H1 (cell line): ENCODE results near the gene TRDMT1. TPM values are rescaled to one million over a fixed set of nuclear protein-coding genes. Genes with fewer than 3 reads are reported as not detected.

Source experiments
- CTCF ChIA-PET: fragments of 300-600 bp; sonication (Branson Sonifier 250); formaldehyde crosslinking; loops from one replicate; lab custom pipeline; 2021; ENCODE audit not compliant: partially characterized antibody; lab: Charles Lee
- POLR2A ChIA-PET: fragments of 300-600 bp; sonication (Branson Sonifier 250); formaldehyde crosslinking; loops from one replicate; lab custom pipeline; 2021; ENCODE audit warnings: inconsistent platforms; ENCODE audit not compliant: partially characterized antibody; lab: Charles Lee
- DNase-seq, 2 experiments: peaks; one replicate each; pipeline versions ENCODE4 v3.0.0 to v3.0.0-alpha.2; 2010 to 2022; ENCODE audit warnings: low spot score in 2 of 2, low read depth in 1 of 2, mixed read lengths in 1 of 2
- FAIRE-seq: peaks from 2 replicates; lab custom pipeline; 2011; peaks lifted over from hg19 to GRCh38; lab: Jason Lieb, UNC
- H2AFZ ChIP-seq: 2 replicates; pipeline ENCODE4 v1.8.1; 2012; ENCODE audit warnings: low read length, inconsistent platforms
- H2AK5ac ChIP-seq: 2 replicates; pipeline ENCODE4 v1.6.1; 2013; ENCODE audit warnings: low read depth, low read length
- H2BK120ac ChIP-seq: replicated peaks from 2 replicates; pipeline ENCODE3; 2013; ENCODE audit warnings: low read depth, low read length, inconsistent platforms
- H2BK12ac ChIP-seq: 2 replicates; pipeline ENCODE4 v1.6.1; 2013; ENCODE audit warnings: low read depth, low read length
- H2BK15ac ChIP-seq: 2 replicates; pipeline ENCODE4 v1.6.1; 2013; ENCODE audit warnings: low read length
- H2BK20ac ChIP-seq: 2 replicates; pipeline ENCODE4 v1.6.1; 2013; ENCODE audit warnings: low read length
- H2BK5ac ChIP-seq: 2 replicates; pipeline ENCODE4 v1.6.1; 2013; ENCODE audit warnings: low read depth, low read length
- H3K14ac ChIP-seq: 2 replicates; pipeline ENCODE4 v1.6.1; 2013; ENCODE audit warnings: inconsistent platforms; ENCODE audit not compliant: insufficient read length
- H3K18ac ChIP-seq: 2 replicates; pipeline ENCODE4 v1.6.1; 2013; ENCODE audit warnings: low read length; ENCODE audit errors: extremely low read depth
- H3K23ac ChIP-seq: 2 replicates; pipeline ENCODE4 v1.6.1; 2013; ENCODE audit warnings: inconsistent platforms; ENCODE audit not compliant: insufficient read length
- H3K23me2 ChIP-seq: 2 replicates; pipeline ENCODE4 v1.6.1; 2013; ENCODE audit warnings: low read depth, low read length
- H3K27ac ChIP-seq: 2 replicates; pipeline ENCODE4 v1.6.1; 2011; ENCODE audit warnings: low read depth, low read length, inconsistent platforms
- H3K27me3 ChIP-seq, 4 experiments: replicated peaks in 1 of 4; 1 replicate in 1 of 4; 2 replicates in 3 of 4; pipeline versions ENCODE4 v1.6.1 to v1.8.1; 2011 to 2013; ENCODE audit warnings: low read length in 3 of 4, mild to moderate bottlenecking in 3 of 4, inconsistent platforms in 2 of 4, mixed read lengths in 2 of 4, moderate library complexity in 1 of 4; ENCODE audit not compliant: control insufficient read depth in 3 of 4, insufficient read depth in 3 of 4; ENCODE audit errors: extremely low read depth in 1 of 4
- H3K36me3 ChIP-seq, 4 experiments: 2 replicates each; pipeline versions ENCODE4 v1.6.1 to v1.8.1; 2011 to 2013; ENCODE audit warnings: mild to moderate bottlenecking in 4 of 4, low read length in 3 of 4, moderate library complexity in 2 of 4, control low read depth in 1 of 4, inconsistent platforms in 1 of 4; ENCODE audit not compliant: insufficient read depth in 4 of 4, control insufficient read depth in 2 of 4
- H3K4ac ChIP-seq: replicated peaks from 2 replicates; pipeline ENCODE3; 2013; ENCODE audit warnings: low read length, low read depth, mixed read lengths, inconsistent platforms; ENCODE audit not compliant: insufficient read length
- H3K4me1 ChIP-seq, 4 experiments: replicated peaks in 1 of 4; 1 replicate in 1 of 4; 2 replicates in 3 of 4; pipeline versions ENCODE4 v1.6.1 to v1.8.1; 2011 to 2013; ENCODE audit warnings: low read length in 3 of 4, inconsistent platforms in 2 of 4, mixed read lengths in 1 of 4; ENCODE audit not compliant: insufficient read depth in 4 of 4, control insufficient read depth in 3 of 4
- H3K4me2 ChIP-seq, 2 experiments: 2 replicates each; pipeline versions ENCODE4 v1.6.1 to v1.8.1; 2011 to 2013; ENCODE audit warnings: low read depth in 2 of 2, low read length in 2 of 2, control low read depth in 1 of 2, inconsistent platforms in 1 of 2, mild to moderate bottlenecking in 1 of 2; ENCODE audit not compliant: insufficient read depth in 1 of 2
- H3K4me3 ChIP-seq, 4 experiments: fragments of 200-600, 300-600 bp in 1 of 4; sonication (generic), shearing (Covaris generic), sonication (Bioruptor Twin) in 1 of 4; 2 replicates each; pipeline versions ENCODE4 v1.5.1 to v1.8.1; 2011 to 2016; ENCODE audit warnings: low read length in 4 of 4, low read depth in 3 of 4, control low read depth in 2 of 4, inconsistent platforms in 2 of 4, mild to moderate bottlenecking in 2 of 4, mixed read lengths in 1 of 4, moderate library complexity in 1 of 4; ENCODE audit not compliant: insufficient read depth in 2 of 4; ENCODE audit errors: extremely low read depth in 1 of 4
- H3K56ac ChIP-seq: replicated peaks from 2 replicates; pipeline ENCODE3; 2013; ENCODE audit warnings: low read depth, mild to moderate bottlenecking, mixed read lengths, low read length, inconsistent platforms; ENCODE audit not compliant: insufficient read length
- H3K79me1 ChIP-seq: 2 replicates; pipeline ENCODE4 v1.6.1; 2013; ENCODE audit warnings: low read depth, low read length, control low read depth
- H3K79me2 ChIP-seq, 2 experiments: 2 replicates each; pipeline versions ENCODE4 v1.6.1 to v1.8.1; 2012 to 2013; ENCODE audit warnings: low read length in 2 of 2, mild to moderate bottlenecking in 2 of 2, inconsistent platforms in 1 of 2; ENCODE audit not compliant: insufficient read depth in 2 of 2, control insufficient read depth in 1 of 2
- H3K9ac ChIP-seq, 4 experiments: replicated peaks in 1 of 4; 1 replicate in 1 of 4; 2 replicates in 3 of 4; pipeline versions ENCODE4 v1.6.1 to v1.8.1; 2011 to 2013; ENCODE audit warnings: low read depth in 3 of 4, low read length in 3 of 4, control low read depth in 2 of 4, mild to moderate bottlenecking in 2 of 4, moderate library complexity in 2 of 4, inconsistent platforms in 1 of 4; ENCODE audit errors: extremely low read depth in 1 of 4
- H3K9me3 ChIP-seq, 2 experiments: 2 replicates each; pipeline versions ENCODE4 v1.6.1 to v1.8.1; 2012 to 2013; ENCODE audit warnings: mild to moderate bottlenecking in 2 of 2, moderate library complexity in 2 of 2, control low read depth in 1 of 2, inconsistent platforms in 1 of 2, low read depth in 1 of 2, low read length in 1 of 2, mixed read lengths in 1 of 2; ENCODE audit not compliant: insufficient read depth in 2 of 2
- H4K20me1 ChIP-seq, 2 experiments: replicated peaks in 1 of 2; 2 replicates each; pipeline versions ENCODE3 to v1.8.1; 2011 to 2013; ENCODE audit warnings: inconsistent platforms in 2 of 2, low read length in 2 of 2, mild to moderate bottlenecking in 1 of 2; ENCODE audit not compliant: insufficient read depth in 2 of 2, control insufficient read depth in 1 of 2
- H4K5ac ChIP-seq: 2 replicates; pipeline ENCODE4 v1.6.1; 2013; ENCODE audit warnings: low read length, low read depth, mixed read lengths, inconsistent platforms; ENCODE audit not compliant: insufficient read length
- H4K8ac ChIP-seq: 2 replicates; pipeline ENCODE4 v1.8.0; 2013; ENCODE audit warnings: mild to moderate bottlenecking, moderate library complexity, low read length, inconsistent platforms; ENCODE audit not compliant: insufficient read depth; ENCODE audit errors: extremely low read depth
- H4K91ac ChIP-seq: replicated peaks from 2 replicates; pipeline ENCODE3; 2013; ENCODE audit warnings: low read length, mixed read lengths, inconsistent platforms; ENCODE audit not compliant: insufficient read length
- BACH1 ChIP-seq: IDR thresholded peaks from 2 replicates; pipeline ENCODE4 v1.6.1; 2012; ENCODE audit warnings: low read length, improper control_type of control experiment
- BCL11A ChIP-seq, 2 experiments: IDR thresholded peaks; one replicate each; pipeline ENCODE4 v1.6.1; 2011; ENCODE audit warnings: low read depth in 2 of 2, low read length in 2 of 2, mild to moderate bottlenecking in 2 of 2
- BRCA1 ChIP-seq: IDR thresholded peaks from 2 replicates; pipeline ENCODE4 v1.6.1; 2012; ENCODE audit warnings: low read depth, low read length, improper control_type of control experiment
- EGR1 ChIP-seq: IDR thresholded peaks from 2 replicates; pipeline ENCODE4 v1.6.1; 2011; ENCODE audit warnings: low read depth, low read length, borderline replicate concordance
- HDAC6 ChIP-seq: IDR thresholded peaks from one replicate; pipeline ENCODE4 v1.7.1; 2012; ENCODE audit warnings: low read depth, mild to moderate bottlenecking, inconsistent platforms, low read length, moderate library complexity
- JUND ChIP-seq: IDR thresholded peaks from 2 replicates; pipeline ENCODE4 v1.6.1; 2011; ENCODE audit warnings: mild to moderate bottlenecking, improper control_type of control experiment, low read length
- KDM1A ChIP-seq: fragments of 200-600, 300-600 bp; sonication (generic); IDR thresholded peaks from 2 replicates; pipeline ENCODE4 v1.7.1; 2016; ENCODE audit warnings: mild to moderate bottlenecking, low read length, borderline replicate concordance
- MAX ChIP-seq: IDR thresholded peaks from 2 replicates; pipeline ENCODE4 v1.6.1; 2012; ENCODE audit warnings: inconsistent platforms
- NRF1 ChIP-seq: IDR thresholded peaks from 2 replicates; pipeline ENCODE4 v1.6.1; 2011; ENCODE audit warnings: mild to moderate bottlenecking, low read depth, low read length, improper control_type of control experiment
- POLR2AphosphoS5 ChIP-seq: IDR thresholded peaks from 2 replicates; pipeline ENCODE4 v1.6.1; 2011; ENCODE audit warnings: low read depth, low read length
- RFX5 ChIP-seq: IDR thresholded peaks from 2 replicates; pipeline ENCODE4 v1.6.1; 2011; ENCODE audit warnings: low read depth, low read length, improper control_type of control experiment, borderline replicate concordance
- SP1 ChIP-seq: IDR thresholded peaks from 2 replicates; pipeline ENCODE4 v1.6.1; 2011; ENCODE audit warnings: low read depth, low read length
- SRF ChIP-seq: IDR thresholded peaks from 2 replicates; pipeline ENCODE4 v1.6.1; 2011; ENCODE audit warnings: mild to moderate bottlenecking, low read depth, low read length, moderate library complexity
- TAF7 ChIP-seq: optimal IDR thresholded peaks from 2 replicates; pipeline ENCODE3; 2011; ENCODE audit warnings: low read depth, mild to moderate bottlenecking, inconsistent platforms, low read length, moderate library complexity, borderline replicate concordance
- WGBS, 2 experiments: shearing (Covaris generic) in 1 of 2; methylation state at CpG; one replicate each; pipeline versions ENCODE4 v1.1.6 to v1.1.7; 2013 to 2015; ENCODE audit warnings: low lambda C conversion rate in 2 of 2, mixed read lengths in 2 of 2, inconsistent platforms in 1 of 2, low coverage in 1 of 2, missing lambda C conversion rate in 1 of 2; ENCODE audit not compliant: insufficient replicate concordance in 2 of 2, insufficient coverage in 1 of 2, insufficient read length in 1 of 2; ENCODE audit errors: extremely low coverage in 1 of 2, missing lambda C conversion rate in 1 of 2; 5-methylcytosine and 5-hydroxymethylcytosine counted together
- polyA plus RNA-seq, 7 experiments: library from polyadenylated mRNA; depleted of rRNA in 3 of 7; stranded (reverse) in 5 of 7; unstranded in 2 of 7; fragments of >200 nt in 5 of 7; fragments of 200-250 nt in 2 of 7; gene quantifications; 1 replicate in 5 of 7; 2 replicates in 1 of 7; 4 replicates in 1 of 7; pipeline versions ENCODE4 v1.2.1 to v1.2.3, GENCODE V29; 2011 to 2013; ENCODE audit warnings: missing spikeins in 2 of 7, mixed read lengths in 2 of 7
- total RNA-seq: library from RNA; stranded (reverse); fragmentation: NEBNext Ultra II Directional; extraction: Animal tissue kit (Norgen Biotek cat#: 25700); gene quantifications from 2 replicates; pipeline ENCODE4 v1.2.1, GENCODE V29; 2021

The TRDMT1 gene
- total and polyA plus RNA-seq, 2 of the 8 experiments (the other 6 are each of a cell fraction or from before 2014, with no cell fraction given) = 7.4 to 21.4 TPM

- H2BK20ac ChIP-seq = no peak overlapping the region
- no peaks in the 10 kb centered on the region for H3K79me1 ChIP-seq
- WGBS, 2 experiments = 83% methylated on average over 3 of the region's 3 CpGs; no CpG with 5 or more reads in 1 of the 2 experiments
- no peaks in the 10 kb centered on the region for H3K9me3 ChIP-seq
- H3K79me2 ChIP-seq = no peaks in the 10 kb centered on the region
- no peak overlapping the region for H3K27ac ChIP-seq
- ChIA-PET CTCF (interaction anchor here (0.5 to 1.2 kb wide), 4 partner anchors 36 to 190 kb away, joined by 3 to 6 read pairs (median 3); no protein-coding TSS in a partner anchor), POLR2A (interaction anchor here (1.7 kb wide), 1 partner anchor 8 kb away, joined by 7 read pairs; no protein-coding TSS in a partner anchor)
- no peak overlapping the region for H3K56ac ChIP-seq
- no peaks in the 10 kb centered on the region for H3K23me2 ChIP-seq
- DNase-seq = no peak
- no peak for FAIRE-seq
- H3K4ac ChIP-seq = no peak overlapping the region
- H3K9ac ChIP-seq = no peak overlapping the region
- peaks cover 0 to 3% (median 0%) of the 10 kb centered on the region in 4 experiments; a peak in 1 of 8 replicates for H3K36me3 ChIP-seq
- H2BK15ac ChIP-seq = no peak overlapping the region
- H4K8ac ChIP-seq = no peak overlapping the region
- H4K91ac ChIP-seq = no peak overlapping the region
- no peak overlapping the region for H3K14ac ChIP-seq
- H2BK12ac ChIP-seq = no peak overlapping the region
- H4K5ac ChIP-seq = no peak overlapping the region
- no peaks in the 10 kb centered on the region for H3K27me3 ChIP-seq
- no peak overlapping the region for H2BK120ac ChIP-seq
- no peak overlapping the region for H2AK5ac ChIP-seq
- 0 out of 7 replicates have a peak, but pooled peaks cover 0 to 2% (median 0%) of the 10 kb centered on the region in 4 experiments for H3K4me1 ChIP-seq
- no peak overlapping the region for H3K4me2 ChIP-seq
- no peak overlapping the region for H3K4me3 ChIP-seq
- H4K20me1 ChIP-seq = no peaks in the 10 kb centered on the region
- H3K23ac ChIP-seq = no peak overlapping the region
- no peak overlapping the region for H2AFZ ChIP-seq
- no peak overlapping the region for H3K18ac ChIP-seq
- H2BK5ac ChIP-seq = no peak overlapping the region
- no peak for TF ChIP-seq JUND
- no peak for TF ChIP-seq HDAC6
- no peak for TF ChIP-seq KDM1A
- no peak for TF ChIP-seq EGR1
- TF ChIP-seq RFX5 = no peak
- TF ChIP-seq SRF = no peak
- TF ChIP-seq SP1 = no peak
- no peak for TF ChIP-seq BRCA1
- no peak for TF ChIP-seq BCL11A (IDR thresholded peaks at IDR 0.05; ENCODE audit: low read depth in 2 of 2, low read length in 2 of 2)
- no peak for TF ChIP-seq BACH1
- no peak for TF ChIP-seq MAX
- TF ChIP-seq NRF1 = no peak
- no peak for TF ChIP-seq TAF7
- TF ChIP-seq POLR2AphosphoS5 = no peak
These were observed 58.3 kb downstream of the TRDMT1 start for GRCh38 chr10:17143055-17143690.
